VCaP (cell line): ENCODE data around the gene PHACTR2.

Experiments used
- H3K27ac ChIP-seq: fragments of 450-650 bp; 2 replicates; pipeline ENCODE4 v1.5.1; 2017
- TF ChIP-seq, protein P1 (sequence below): fragments of 450-650 bp; conservative IDR thresholded peaks from 2 replicates; pipeline ENCODE4 v1.5.1; 2017; ENCODE audit warnings: mild to moderate bottlenecking, moderate library complexity

The PHACTR2 gene

GRCh38 chr6:143739341-143739851 lies 61.6 kb downstream of the PHACTR2 start:
- TF ChIP-seq, protein P1, sequence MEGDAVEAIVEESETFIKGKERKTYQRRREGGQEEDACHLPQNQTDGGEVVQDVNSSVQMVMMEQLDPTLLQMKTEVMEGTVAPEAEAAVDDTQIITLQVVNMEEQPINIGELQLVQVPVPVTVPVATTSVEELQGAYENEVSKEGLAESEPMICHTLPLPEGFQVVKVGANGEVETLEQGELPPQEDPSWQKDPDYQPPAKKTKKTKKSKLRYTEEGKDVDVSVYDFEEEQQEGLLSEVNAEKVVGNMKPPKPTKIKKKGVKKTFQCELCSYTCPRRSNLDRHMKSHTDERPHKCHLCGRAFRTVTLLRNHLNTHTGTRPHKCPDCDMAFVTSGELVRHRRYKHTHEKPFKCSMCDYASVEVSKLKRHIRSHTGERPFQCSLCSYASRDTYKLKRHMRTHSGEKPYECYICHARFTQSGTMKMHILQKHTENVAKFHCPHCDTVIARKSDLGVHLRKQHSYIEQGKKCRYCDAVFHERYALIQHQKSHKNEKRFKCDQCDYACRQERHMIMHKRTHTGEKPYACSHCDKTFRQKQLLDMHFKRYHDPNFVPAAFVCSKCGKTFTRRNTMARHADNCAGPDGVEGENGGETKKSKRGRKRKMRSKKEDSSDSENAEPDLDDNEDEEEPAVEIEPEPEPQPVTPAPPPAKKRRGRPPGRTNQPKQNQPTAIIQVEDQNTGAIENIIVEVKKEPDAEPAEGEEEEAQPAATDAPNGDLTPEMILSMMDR, result no peak
- no peak overlapping the region for H3K27ac ChIP-seq

DNA sequence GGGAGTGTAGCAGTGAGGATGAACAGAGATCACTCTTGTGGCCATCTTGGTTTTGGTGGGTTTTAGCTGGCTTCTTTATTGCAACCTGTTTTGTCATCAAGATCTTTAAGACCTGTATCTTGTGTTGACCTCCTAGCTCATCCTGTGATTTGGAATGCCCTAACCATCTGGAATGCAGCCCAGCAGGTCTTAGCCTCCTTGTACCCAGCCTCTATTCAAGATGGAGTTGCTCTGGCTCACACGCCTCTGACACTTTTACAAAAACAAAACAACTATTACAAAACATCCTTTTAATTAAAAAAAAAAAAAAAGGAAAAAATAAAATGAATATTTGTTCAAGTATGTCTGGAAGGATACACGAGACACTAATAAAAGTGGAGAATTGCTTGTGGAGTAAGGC lies 62.4 kb downstream of the PHACTR2 start:
- H3K27ac ChIP-seq, result no peak overlapping the region
- TF ChIP-seq, protein P1, result no peak

DNA sequence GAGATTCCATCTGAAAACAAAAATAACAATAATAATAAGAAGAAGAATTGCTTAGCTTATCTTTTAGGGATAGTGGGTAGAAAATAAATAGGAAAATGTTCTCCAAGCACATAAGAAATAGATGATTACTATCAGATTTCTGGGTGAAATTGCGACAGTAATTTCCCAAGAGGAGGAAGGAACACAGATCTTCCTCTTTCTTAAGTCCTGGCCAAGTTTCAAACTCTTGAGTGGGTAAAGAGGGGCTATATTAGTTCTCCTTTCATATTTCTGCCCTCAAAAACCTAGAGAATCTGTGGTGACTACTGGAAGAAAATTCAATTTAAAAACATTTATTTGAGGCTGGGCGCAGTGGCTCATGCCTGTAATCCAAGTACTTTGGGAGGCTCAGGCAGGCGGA lies 63.7 kb downstream of the PHACTR2 start:
- H3K27ac ChIP-seq, result no peak overlapping the region
- TF ChIP-seq, protein P1, result no peak

GRCh38 chr6:143742070-143742954 lies 64.5 kb downstream of the PHACTR2 start:
- TF ChIP-seq, protein P1, result no peak
- no peak overlapping the region for H3K27ac ChIP-seq

DNA sequence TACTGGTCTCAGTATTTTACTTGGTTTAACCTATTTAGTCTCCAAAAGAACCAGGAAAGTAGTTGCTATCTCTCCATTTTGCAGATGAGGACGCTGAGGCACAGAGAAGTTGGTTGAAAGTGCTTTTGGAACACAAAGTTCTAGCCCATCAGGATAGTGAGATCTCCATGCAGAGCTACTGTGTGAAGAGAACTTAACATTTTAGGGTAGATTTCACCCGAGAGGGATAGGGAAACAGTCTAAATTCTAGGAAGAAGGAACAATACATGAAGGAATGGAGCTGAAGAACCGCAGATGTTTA lies 65.1 kb downstream of the PHACTR2 start:
- TF ChIP-seq, protein P1, result no peak
- H3K27ac ChIP-seq, result no peak overlapping the region

DNA sequence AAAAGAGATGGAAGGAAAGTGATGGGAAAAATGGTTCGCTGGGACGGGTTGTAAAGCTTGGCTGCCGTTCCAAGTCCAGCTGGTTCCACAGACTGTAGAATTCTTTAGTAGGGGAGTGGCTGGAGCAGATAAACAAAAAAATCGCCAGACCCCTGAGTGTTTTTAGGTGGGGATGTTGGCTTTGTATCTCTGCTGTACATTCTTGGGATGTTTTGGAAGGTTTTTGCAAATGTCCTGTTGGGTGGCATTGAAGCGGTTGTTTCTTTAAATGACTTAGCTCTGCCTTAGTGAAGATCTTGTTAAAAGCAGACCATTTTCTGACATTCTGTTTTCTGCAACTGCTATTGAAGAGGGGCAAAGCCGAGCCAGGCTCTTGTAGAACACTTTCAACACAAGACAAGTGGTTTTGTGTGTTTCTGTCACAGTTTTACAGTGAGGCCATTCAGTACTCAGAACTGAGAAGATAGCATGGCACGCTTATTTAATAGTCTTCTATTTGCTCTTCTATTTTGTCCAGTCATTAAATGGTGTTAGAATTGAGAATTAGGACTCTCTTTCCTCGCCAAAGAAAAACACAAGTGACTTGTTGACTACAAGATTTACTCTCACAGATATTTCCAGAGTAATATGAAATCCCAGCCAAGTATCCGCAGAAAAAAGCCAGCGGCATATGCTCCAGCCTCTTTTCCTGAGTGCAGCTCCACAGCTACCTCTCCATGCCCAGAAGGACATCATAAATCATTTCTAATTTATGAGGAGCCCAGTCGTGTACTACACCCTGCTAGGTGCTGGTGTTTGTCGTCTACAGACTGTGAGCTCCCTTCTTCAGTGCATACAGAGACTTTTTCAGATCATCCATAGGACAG lies 65.8 kb downstream of the PHACTR2 start:
- peak overlapping the region; percentile 84; the same call in 1 of the 2 replicates for H3K27ac ChIP-seq
- TF ChIP-seq, protein P1, result no peak

DNA sequence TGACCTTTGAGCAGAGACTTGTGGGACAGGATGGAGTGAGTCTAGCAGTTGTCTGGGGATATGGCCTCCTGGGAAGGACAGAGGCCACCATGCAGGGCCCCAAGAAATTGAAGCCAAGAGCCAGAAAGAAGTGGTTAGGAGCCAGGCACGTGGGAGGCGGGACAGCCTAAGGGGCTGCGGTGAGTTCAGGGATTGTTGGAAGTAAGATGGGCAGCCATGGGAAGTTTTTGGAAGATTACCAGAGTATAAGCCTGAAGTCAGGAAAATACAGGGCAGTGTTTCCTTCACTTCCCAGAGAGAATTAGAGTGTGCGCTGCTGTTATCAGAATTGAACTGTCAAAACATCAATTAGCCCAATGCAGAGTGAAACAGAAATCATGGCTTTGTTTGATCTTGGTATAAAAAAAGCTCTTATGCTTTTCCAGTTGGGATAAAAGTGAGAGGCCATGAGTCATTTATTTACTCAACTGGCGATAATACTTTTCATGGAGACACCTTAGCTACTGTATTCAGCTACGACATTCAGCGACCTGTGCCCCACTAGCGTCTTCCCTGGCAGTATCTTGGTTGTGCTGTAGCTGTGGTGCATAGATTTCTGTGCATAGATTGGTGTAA lies 66.9 kb downstream of the PHACTR2 start:
- peak overlapping the region; percentile 84 for H3K27ac ChIP-seq
- TF ChIP-seq, protein P1, result no peak
